ENCODE results near the gene GANAB.
A peak's percentile ranks its signal among the peaks of the same experiment; 100 is the strongest.
"Not testable (repeated sequence)": the region's sequence is repeated elsewhere in the genome, so short reads cannot be mapped to it uniquely, and the experiment has no call there.

GANAB gene

GRCh38 chr11:62677714-62678113 lies 31.3 kb upstream of the GANAB start:
- no peak for DNase-seq (ENCODE audit: low read depth)
- no peak for TF ChIP-seq POLR2A (IDR thresholded peaks at IDR 0.05; ENCODE audit: extremely low read depth, insufficient read length)
- no peak for TF ChIP-seq MYC (IDR thresholded peaks at IDR 0.05; ENCODE audit: low read depth, low read length)
- TF ChIP-seq, protein P1, sequence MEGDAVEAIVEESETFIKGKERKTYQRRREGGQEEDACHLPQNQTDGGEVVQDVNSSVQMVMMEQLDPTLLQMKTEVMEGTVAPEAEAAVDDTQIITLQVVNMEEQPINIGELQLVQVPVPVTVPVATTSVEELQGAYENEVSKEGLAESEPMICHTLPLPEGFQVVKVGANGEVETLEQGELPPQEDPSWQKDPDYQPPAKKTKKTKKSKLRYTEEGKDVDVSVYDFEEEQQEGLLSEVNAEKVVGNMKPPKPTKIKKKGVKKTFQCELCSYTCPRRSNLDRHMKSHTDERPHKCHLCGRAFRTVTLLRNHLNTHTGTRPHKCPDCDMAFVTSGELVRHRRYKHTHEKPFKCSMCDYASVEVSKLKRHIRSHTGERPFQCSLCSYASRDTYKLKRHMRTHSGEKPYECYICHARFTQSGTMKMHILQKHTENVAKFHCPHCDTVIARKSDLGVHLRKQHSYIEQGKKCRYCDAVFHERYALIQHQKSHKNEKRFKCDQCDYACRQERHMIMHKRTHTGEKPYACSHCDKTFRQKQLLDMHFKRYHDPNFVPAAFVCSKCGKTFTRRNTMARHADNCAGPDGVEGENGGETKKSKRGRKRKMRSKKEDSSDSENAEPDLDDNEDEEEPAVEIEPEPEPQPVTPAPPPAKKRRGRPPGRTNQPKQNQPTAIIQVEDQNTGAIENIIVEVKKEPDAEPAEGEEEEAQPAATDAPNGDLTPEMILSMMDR (IDR thresholded peaks at IDR 0.05; ENCODE audit: low read depth, low read length): no peak
- TF ChIP-seq, protein P2, sequence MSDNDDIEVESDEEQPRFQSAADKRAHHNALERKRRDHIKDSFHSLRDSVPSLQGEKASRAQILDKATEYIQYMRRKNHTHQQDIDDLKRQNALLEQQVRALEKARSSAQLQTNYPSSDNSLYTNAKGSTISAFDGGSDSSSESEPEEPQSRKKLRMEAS (IDR thresholded peaks at IDR 0.05; ENCODE audit: low read depth, low read length): no peak
- peak overlapping the region; percentile 89 for H3K4me3 ChIP-seq (ENCODE audit: low read depth, low read length)

- DNase-seq (ENCODE audit: low read depth): no peak
- H3K4me3 ChIP-seq (ENCODE audit: low read depth, low read length): no peak overlapping the region
- TF ChIP-seq POLR2A (IDR thresholded peaks at IDR 0.05; ENCODE audit: extremely low read depth, insufficient read length): no peak
- TF ChIP-seq MYC (IDR thresholded peaks at IDR 0.05; ENCODE audit: low read depth, low read length): no peak
- TF ChIP-seq, protein P1 (IDR thresholded peaks at IDR 0.05; ENCODE audit: low read depth, low read length): no peak
Observed at GRCh38 chr11:62677156-62677555, 30.7 kb upstream of the GANAB start.

DNA sequence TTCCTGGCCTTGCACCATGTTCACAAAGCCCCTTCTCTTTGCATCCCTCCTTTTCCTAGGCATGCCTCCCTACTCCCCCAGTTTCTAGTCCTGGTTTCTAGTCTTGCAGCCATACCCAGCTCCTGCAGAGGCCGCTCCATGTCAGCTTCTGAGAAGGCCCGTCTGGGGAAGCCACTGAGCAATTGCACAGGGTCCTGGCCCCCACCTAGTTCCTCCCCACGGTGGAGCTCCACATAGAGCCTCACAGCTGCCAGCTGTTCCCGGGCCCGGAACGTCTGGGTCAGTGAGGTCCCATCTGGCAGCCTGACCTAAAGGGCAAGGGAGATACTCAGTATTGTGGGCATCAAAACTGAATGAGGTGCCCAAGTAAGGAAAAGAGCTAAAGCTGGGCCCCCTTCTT lies 30.3 kb upstream of the GANAB start:
- H3K4me3 ChIP-seq (ENCODE audit: low read depth, low read length): no peak overlapping the region
- DNase-seq (ENCODE audit: low read depth): no peak
- TF ChIP-seq, protein P1 (IDR thresholded peaks at IDR 0.05; ENCODE audit: low read depth, low read length): no peak
- TF ChIP-seq, protein P2 (IDR thresholded peaks at IDR 0.05; ENCODE audit: low read depth, low read length): no peak
- TF ChIP-seq MYC (IDR thresholded peaks at IDR 0.05; ENCODE audit: low read depth, low read length) (no peak), POLR2A (IDR thresholded peaks at IDR 0.05; ENCODE audit: extremely low read depth, insufficient read length) (no peak)

- DNase-seq (ENCODE audit: low read depth): not testable (repeated sequence)
Observed at GRCh38 chr11:62675415-62675814, 29.0 kb upstream of the GANAB start.

DNA sequence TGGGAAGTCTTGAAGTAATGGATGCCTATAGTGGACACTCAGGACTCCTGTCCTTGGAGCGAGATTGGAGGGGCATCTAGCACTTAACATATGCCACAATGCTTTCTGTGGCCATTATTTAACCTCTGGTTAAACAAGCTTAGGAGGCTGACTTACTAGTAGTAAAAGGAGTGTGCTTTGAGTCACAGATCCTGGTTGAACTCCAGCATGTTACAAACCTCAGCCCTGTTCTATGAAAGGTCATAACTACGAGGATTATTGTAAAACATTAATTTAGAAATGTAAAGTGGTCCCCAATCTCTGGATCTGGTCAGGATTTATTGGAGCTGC lies 26.7 kb upstream of the GANAB start:
- TF ChIP-seq, protein P2 (IDR thresholded peaks at IDR 0.05; ENCODE audit: low read depth, low read length): no peak
- no peak for TF ChIP-seq MYC (IDR thresholded peaks at IDR 0.05; ENCODE audit: low read depth, low read length)
- TF ChIP-seq POLR2A (IDR thresholded peaks at IDR 0.05; ENCODE audit: extremely low read depth, insufficient read length): no peak
- TF ChIP-seq, protein P1 (IDR thresholded peaks at IDR 0.05; ENCODE audit: low read depth, low read length): no peak
- peak overlapping the region; percentile 86 for H3K4me3 ChIP-seq (ENCODE audit: low read depth, low read length)
- no peak for DNase-seq (ENCODE audit: low read depth)

More at GRCh38 chr11:62675415-62675814, 29.0 kb upstream of the GANAB start:
- H3K4me3 ChIP-seq (ENCODE audit: low read depth, low read length): not testable (repeated sequence)

GRCh38 chr11:62671608-62672389 lies 25.4 kb upstream of the GANAB start, which contains the start of the genes LBHD1 and UQCC3:
Gene LBHD1 (minus strand): TSS chr11:62672267. CDS start chr11:62670031, 2,236 bp downstream.
Gene UQCC3 (plus strand): TSS chr11:62671673. CDS start chr11:62671746, 73 bp downstream.
- peak; percentile 97 for TF ChIP-seq POLR2A (IDR thresholded peaks at IDR 0.05; ENCODE audit: extremely low read depth, insufficient read length)
- peak; percentile 85; the same call in 1 of the 2 replicates for TF ChIP-seq MYC (IDR thresholded peaks at IDR 0.05; ENCODE audit: low read depth, low read length)
- TF ChIP-seq, protein P2 (IDR thresholded peaks at IDR 0.05; ENCODE audit: low read depth, low read length): peak; percentile 93
- TF ChIP-seq, protein P1 (IDR thresholded peaks at IDR 0.05; ENCODE audit: low read depth, low read length): no peak
- peak; percentile 99 for DNase-seq (ENCODE audit: low read depth)
- peak within 1 kb of the TSS; percentile 86 for H3K4me3 ChIP-seq (ENCODE audit: low read depth, low read length)
